Endodermal cell (in vitro differentiated cells): ENCODE data around the gene RNF212B. TPM values are rescaled to one million over a fixed set of nuclear protein-coding genes. Genes with fewer than 3 reads are reported as not detected.
"Not testable (repeated sequence)": the region's sequence is repeated elsewhere in the genome, so short reads cannot be mapped to it uniquely, and the experiment has no call there.

ENCODE experiments used
- DNase-seq: peaks from one replicate; pipeline ENCODE4 v3.0.0-alpha.2; 2017
- H3K27ac ChIP-seq: 2 replicates; pipeline ENCODE4 v1.5.1; 2013; ENCODE audit warnings: mild to moderate bottlenecking, low read depth, low read length, moderate library complexity
- H3K27me3 ChIP-seq: 2 replicates; pipeline ENCODE4 v1.6.1; 2013; ENCODE audit warnings: mild to moderate bottlenecking, low read length, moderate library complexity; ENCODE audit not compliant: insufficient read depth, control insufficient read depth, poor library complexity, severe bottlenecking
- H3K36me3 ChIP-seq: 2 replicates; pipeline ENCODE4 v1.7.0; 2013; ENCODE audit warnings: mild to moderate bottlenecking, low read length, moderate library complexity; ENCODE audit not compliant: control insufficient read depth, insufficient read depth
- H3K4me1 ChIP-seq: one replicate; pipeline ENCODE4 v1.7.0; 2013; ENCODE audit warnings: low read length; ENCODE audit not compliant: control insufficient read depth, insufficient read depth
- H3K4me3 ChIP-seq: 2 replicates; pipeline ENCODE4 v1.5.1; 2013; ENCODE audit warnings: mild to moderate bottlenecking, low read length, moderate library complexity
- H3K9ac ChIP-seq: 2 replicates; pipeline ENCODE4 v1.6.1; 2013; ENCODE audit warnings: mild to moderate bottlenecking, low read length, moderate library complexity; ENCODE audit not compliant: poor library complexity, severe bottlenecking; ENCODE audit errors: extremely low read depth
- H3K9me3 ChIP-seq: 2 replicates; pipeline ENCODE4 v1.6.1; 2013; ENCODE audit warnings: mild to moderate bottlenecking, low read length, moderate library complexity; ENCODE audit not compliant: control insufficient read depth
- H3K27ac Mint-ChIP-seq: 2 replicates; pipeline ENCODE4 v1.8.0; 2020; ENCODE audit warnings: mixed read lengths
- H3K27me3 Mint-ChIP-seq: 2 replicates; pipeline ENCODE4 v1.8.0; 2021; ENCODE audit warnings: mild to moderate bottlenecking, mixed read lengths; ENCODE audit not compliant: insufficient read depth
- H3K36me3 Mint-ChIP-seq: 2 replicates; pipeline ENCODE4 v1.8.0; 2020; ENCODE audit warnings: low read depth, mixed read lengths
- H3K4me1 Mint-ChIP-seq: 2 replicates; pipeline ENCODE4 v1.8.0; 2020; ENCODE audit warnings: mixed read lengths
- H3K4me3 Mint-ChIP-seq: 2 replicates; pipeline ENCODE4 v1.8.0; 2020; ENCODE audit warnings: mild to moderate bottlenecking, moderate library complexity, mixed read lengths
- H3K9me3 Mint-ChIP-seq: 2 replicates; pipeline ENCODE4 v1.8.0; 2020; ENCODE audit warnings: mild to moderate bottlenecking, mixed read lengths
- CTCF ChIP-seq: fragments of 200-600 bp; sonication (generic); conservative IDR thresholded peaks from 2 replicates; pipeline ENCODE4 v1.5.0; 2021; ENCODE audit warnings: antibody characterized with exemption, mild to moderate bottlenecking
- WGBS, 2 experiments: methylation state at CpG; one replicate each; pipeline versions ENCODE4 v1.1.5 to v1.1.7; 2013; ENCODE audit warnings: missing lambda C conversion rate in 2 of 2, mixed read lengths in 1 of 2; ENCODE audit not compliant: insufficient coverage in 1 of 2, insufficient read length in 1 of 2; 5-methylcytosine and 5-hydroxymethylcytosine counted together
- long read RNA-seq, 4 experiments: library from polyadenylated mRNA in 2 of 4; library from RNA in 1 of 4; library from capped mRNA in 1 of 4; stranded (forward) in 3 of 4; unstranded in 1 of 4; transcript quantifications; one replicate each; pipeline ENCODE4 v2.0.0, GENCODE V29; 2020 to 2021; ENCODE audit warnings: inconsistent platforms in 1 of 4
- polyA plus RNA-seq, 2 experiments: library from polyadenylated mRNA; stranded (reverse); fragments of 50-300 nt; gene quantifications; one replicate each; pipeline ENCODE4 v1.2.3, GENCODE V29; 2013
- total RNA-seq, 2 donors: library from RNA; stranded (reverse); fragmentation: NEBNext Ultra II Directional in 1 of 2; extraction: Animal tissue kit (Norgen Biotek cat#: 25700) in 1 of 2; gene quantifications; 2 replicates in 1 of 2; 3 replicates in 1 of 2; pipeline ENCODE4 v1.2.1, GENCODE V29; 2021

The RNF212B gene
- not detected for total RNA-seq
- polyA plus RNA-seq (2013, experiment 1 of 2), result not detected
- polyA plus RNA-seq (2013, experiment 2 of 2), result not detected
- long read RNA-seq, experiment 1, result 0 reads
- long read RNA-seq, experiment 2, result 0 reads
- long read RNA-seq, experiment 3, partial matches to known transcripts, result 0 of 1 reads
- long read RNA-seq, experiment 3, other reads (novel, unspliced or antisense), result 1 of 1 reads
- long read RNA-seq, experiment 4, result 0 reads

GRCh38 chr14:23237772-23238594 lies at the start of gene RNF212B:
RNF212B (plus strand) TSS chr14:23237936; CDS start chr14:23240346, 2,410 bp downstream.
- TF ChIP-seq CTCF, result no peak
- H3K27ac Mint-ChIP-seq, result no peak within 1 kb of the TSS
- WGBS, 2 experiments, result 41 to 58% methylated on average over 23 to 39 of the region's 39 CpGs
- H3K27me3 Mint-ChIP-seq, result no peaks in the 10 kb centered on the region
- H3K4me1 Mint-ChIP-seq, result no peaks in the 10 kb centered on the region
- Histone ChIP-seq H3K4me3 (peak within 1 kb of the TSS; percentile 72), H3K9me3 (no peaks in the 10 kb centered on the region), H3K27me3 (no peaks in the 10 kb centered on the region), H3K4me1 (no peaks in the 10 kb centered on the region), H3K27ac (no peak within 1 kb of the TSS), H3K36me3 (no peaks in the 10 kb centered on the region), H3K9ac (no peak within 1 kb of the TSS)
- H3K4me3 Mint-ChIP-seq, result peak within 1 kb of the TSS; percentile 46
- DNase-seq, result peak; percentile 98
- H3K36me3 Mint-ChIP-seq, result no peaks in the 10 kb centered on the region
- peaks cover 4% of the 10 kb centered on the region for H3K9me3 Mint-ChIP-seq

GRCh38 chr14:23193432-23193831 lies 44.3 kb upstream of the RNF212B start:
- no peak overlapping the region for H3K27ac ChIP-seq
- Mint-ChIP-seq H3K27ac (no peak overlapping the region), H3K27me3 (no peaks in the 10 kb centered on the region), H3K9me3 (no peaks in the 10 kb centered on the region), H3K4me3 (no peak overlapping the region), H3K36me3 (no peaks in the 10 kb centered on the region), H3K4me1 (peaks cover 8% of the 10 kb centered on the region)
- 96% methylated on average over 3 of the region's 3 CpGs for whole genome bisulfite sequencing, 2 experiments
- no peaks in the 10 kb centered on the region for H3K4me1 ChIP-seq
- TF ChIP-seq CTCF, result no peak
- no peaks in the 10 kb centered on the region for H3K27me3 ChIP-seq
- no peak overlapping the region for H3K9ac ChIP-seq
- DNase-seq, result no peak
- no peaks in the 10 kb centered on the region for H3K36me3 ChIP-seq
- H3K4me3 ChIP-seq, result no peak overlapping the region
- H3K9me3 ChIP-seq, result no peaks in the 10 kb centered on the region

GRCh38 chr14:23195552-23196101 lies 42.1 kb upstream of the RNF212B start:
- Histone ChIP-seq H3K9me3 (no peaks in the 10 kb centered on the region), H3K27ac (no peak overlapping the region), H3K36me3 (no peaks in the 10 kb centered on the region), H3K9ac (no peak overlapping the region), H3K4me1 (peaks cover 7% of the 10 kb centered on the region), H3K4me3 (no peak overlapping the region), H3K27me3 (no peaks in the 10 kb centered on the region)
- H3K4me3 Mint-ChIP-seq, result no peak overlapping the region
- H3K27ac Mint-ChIP-seq, result no peak overlapping the region
- no peaks in the 10 kb centered on the region for H3K9me3 Mint-ChIP-seq
- WGBS, 2 experiments, result 86 to 92% methylated on average over 7 of the region's 7 CpGs
- no peak for TF ChIP-seq CTCF
- H3K36me3 Mint-ChIP-seq, result no peaks in the 10 kb centered on the region
- H3K27me3 Mint-ChIP-seq, result no peaks in the 10 kb centered on the region
- peaks cover 23% of the 10 kb centered on the region for H3K4me1 Mint-ChIP-seq
- DNase-seq, result no peak

GRCh38 chr14:23196487-23196886 lies 41.2 kb upstream of the RNF212B start:
- H3K4me3 ChIP-seq, H3K27me3 ChIP-seq, H3K27ac Mint-ChIP-seq, H3K4me1 ChIP-seq, DNase-seq, H3K27ac ChIP-seq, H3K36me3 Mint-ChIP-seq, H3K36me3 ChIP-seq, H3K4me3 Mint-ChIP-seq, H3K9me3 ChIP-seq, H3K27me3 Mint-ChIP-seq, H3K9me3 Mint-ChIP-seq, H3K9ac ChIP-seq: not testable (repeated sequence)
- 95 to 100% methylated on average over 1 to 2 of the region's 2 CpGs for WGBS, 2 experiments
- peaks cover 23% of the 10 kb centered on the region for H3K4me1 Mint-ChIP-seq

- not testable (repeated sequence) for H3K27me3 Mint-ChIP-seq, H3K9me3 Mint-ChIP-seq, H3K4me3 Mint-ChIP-seq, H3K27ac ChIP-seq, H3K36me3 ChIP-seq, H3K36me3 Mint-ChIP-seq, H3K4me1 ChIP-seq, H3K4me3 ChIP-seq, DNase-seq, H3K9ac ChIP-seq, H3K9me3 ChIP-seq, H3K27me3 ChIP-seq
- Mint-ChIP-seq H3K27ac (peak overlapping the region; percentile 63), H3K4me1 (peaks cover 26% of the 10 kb centered on the region)
- WGBS, 2 experiments, result 86 to 87% methylated on average over 1 of the region's 1 CpG
These were observed 38.6 kb upstream of the RNF212B start for GRCh38 chr14:23199141-23199540.
